Fibroblast of skin of abdomen (primary cell): ENCODE data around the gene MRNIP.

Experiments used
- DNase-seq: peaks from one replicate; pipeline ENCODE4 v3.0.0-alpha.2; 2013

Gene MRNIP

DNA sequence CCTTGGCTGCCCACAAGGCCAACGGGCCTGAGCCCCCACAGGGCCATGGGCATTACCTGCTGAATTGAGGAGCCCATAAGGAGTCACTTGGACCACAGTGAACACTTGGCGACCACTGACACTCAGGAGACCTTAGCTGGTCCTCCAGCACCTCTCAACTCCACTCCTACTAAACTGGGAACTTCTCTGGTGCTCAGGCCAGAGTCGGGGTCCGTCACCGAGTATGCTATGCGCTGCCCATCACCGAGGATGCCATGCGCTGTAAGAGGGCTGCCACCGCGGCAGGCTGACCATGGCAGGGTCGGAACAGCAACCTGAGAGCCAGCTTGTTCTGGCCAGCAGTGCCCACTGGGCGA, 38.5 kb downstream of the MRNIP start:
- DNase-seq = no peak

- DNase-seq = peak; percentile 44
These were observed 39.1 kb downstream of the MRNIP start for GRCh38 chr5:179819296-179820126.

- DNase-seq = peak; percentile 89
These were observed 39.8 kb downstream of the MRNIP start for GRCh38 chr5:179818746-179819295.

DNA sequence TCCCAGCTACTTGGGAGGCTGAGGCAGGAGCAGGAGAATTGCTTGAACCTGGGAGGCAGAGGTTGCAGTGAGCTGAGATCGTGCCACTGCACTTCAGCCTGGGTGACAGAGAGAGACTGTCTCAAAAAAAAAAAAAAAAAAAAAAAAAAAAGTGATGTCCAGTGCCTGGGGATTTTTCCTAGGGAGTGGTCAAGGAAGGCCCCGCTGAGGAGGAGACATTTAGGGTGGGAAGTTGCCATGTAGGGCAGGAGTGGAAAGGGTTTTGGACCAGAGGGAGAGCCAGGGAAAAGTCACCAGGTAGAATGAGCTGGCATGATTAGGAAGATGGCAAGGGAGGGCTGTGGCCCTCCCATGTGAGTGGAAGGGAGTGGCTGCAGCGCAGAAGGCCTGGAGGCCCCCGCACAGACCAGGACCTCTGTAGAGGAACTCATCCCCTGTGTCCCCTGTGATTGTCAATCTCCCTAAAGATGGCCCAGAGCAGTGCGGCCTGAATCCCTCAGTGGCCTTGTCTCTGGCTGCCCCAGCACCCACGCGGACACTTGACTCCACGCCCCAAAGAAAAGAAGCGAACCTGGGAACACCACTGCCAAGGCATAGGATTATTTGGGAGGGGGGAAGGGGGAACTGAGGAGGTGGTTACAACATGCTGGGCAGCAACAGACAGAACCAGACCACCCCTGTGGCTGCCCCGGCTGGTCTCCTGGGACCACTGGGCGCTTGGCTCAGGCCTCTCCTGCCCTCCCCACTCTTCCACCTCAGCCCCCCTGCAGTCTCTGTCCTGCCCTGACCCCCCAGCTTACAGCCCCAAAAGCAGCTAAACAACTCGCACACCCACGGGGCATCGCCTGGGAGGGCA, 40.5 kb downstream of the MRNIP start:
- no peak for DNase-seq

DNA sequence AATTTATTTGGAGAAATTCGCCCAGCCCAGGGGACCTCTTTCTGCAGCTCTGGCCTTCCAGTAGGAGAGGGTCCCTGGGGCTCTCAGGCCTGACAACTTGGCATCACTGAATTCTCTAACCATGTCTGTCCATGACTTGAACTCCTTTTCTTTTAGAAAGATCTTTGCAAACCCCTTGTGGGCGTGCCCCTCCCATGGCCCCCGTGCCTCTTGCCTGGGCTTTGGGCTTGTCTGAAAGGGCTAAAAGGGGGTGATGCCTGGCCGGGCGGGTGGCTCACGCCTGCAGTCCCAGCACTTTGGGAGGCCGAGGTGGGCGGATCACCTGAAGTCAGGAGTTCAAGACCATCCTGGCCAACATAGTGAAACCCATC, 41.2 kb downstream of the MRNIP start:
- no peak for DNase-seq

DNA sequence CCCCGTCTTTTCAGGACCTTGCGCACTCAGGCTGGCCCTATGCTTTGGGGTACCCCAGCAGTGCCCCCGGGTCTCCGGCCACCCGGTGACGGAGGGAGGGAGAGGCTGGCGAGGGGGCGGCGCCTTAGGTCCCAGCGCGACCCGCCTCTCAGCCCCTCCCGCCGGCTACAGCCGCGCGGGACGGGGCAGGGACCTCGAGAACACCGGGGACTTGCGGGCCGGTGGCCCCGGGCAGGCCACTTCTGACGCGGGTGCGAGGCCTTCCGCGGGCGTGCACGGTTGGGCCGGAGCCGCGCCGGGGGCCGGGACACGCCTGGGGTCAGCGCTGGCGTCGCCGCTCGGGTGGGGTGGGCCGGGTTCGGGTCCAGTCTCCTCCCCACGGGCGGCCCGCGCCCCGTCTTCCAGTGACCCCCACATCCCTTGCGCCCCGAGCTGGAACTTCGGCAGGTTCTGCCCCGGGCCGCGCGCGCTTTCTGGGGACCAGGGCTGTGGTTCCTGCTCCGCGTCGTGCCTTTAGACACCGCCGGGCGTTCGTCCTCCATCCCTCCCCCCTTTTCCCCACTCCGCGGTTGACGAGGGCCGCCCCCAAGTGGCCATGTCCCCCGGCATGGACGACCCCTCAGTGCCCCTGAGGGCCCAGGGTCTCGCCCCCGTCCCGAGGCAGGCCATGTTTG, 41.7 kb downstream of the MRNIP start:
- DNase-seq = no peak

GRCh38 chr5:179816401-179816795, 42.2 kb downstream of the MRNIP start:
- no peak for DNase-seq

- no peak for DNase-seq
These were observed 42.9 kb downstream of the MRNIP start for GRCh38 chr5:179815491-179816249.

DNA sequence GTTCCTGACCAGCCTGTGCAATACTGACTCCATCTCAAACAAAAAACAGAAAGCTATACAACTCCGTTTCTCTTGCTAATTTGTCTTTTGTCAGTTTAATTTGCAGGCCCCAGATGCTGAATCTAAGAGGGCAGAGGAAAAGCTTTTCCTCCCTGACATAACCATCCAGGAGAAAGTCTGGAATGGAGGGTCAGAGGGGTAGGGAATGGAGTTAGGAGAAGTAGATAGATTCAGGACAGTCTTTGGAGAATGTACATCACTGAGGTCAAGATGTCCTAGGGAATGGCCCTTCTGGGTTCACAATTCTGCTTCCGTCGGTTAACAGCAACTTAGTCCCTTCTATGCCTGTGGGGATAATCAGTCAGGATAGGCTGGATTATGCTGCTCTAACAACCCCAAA, 44.5 kb downstream of the MRNIP start:
- DNase-seq = no peak

GRCh38 chr5:179812997-179813607, 45.5 kb downstream of the MRNIP start:
- no peak for DNase-seq

- DNase-seq = no peak
These were observed 46.3 kb downstream of the MRNIP start for GRCh38 chr5:179812135-179812825.

DNA sequence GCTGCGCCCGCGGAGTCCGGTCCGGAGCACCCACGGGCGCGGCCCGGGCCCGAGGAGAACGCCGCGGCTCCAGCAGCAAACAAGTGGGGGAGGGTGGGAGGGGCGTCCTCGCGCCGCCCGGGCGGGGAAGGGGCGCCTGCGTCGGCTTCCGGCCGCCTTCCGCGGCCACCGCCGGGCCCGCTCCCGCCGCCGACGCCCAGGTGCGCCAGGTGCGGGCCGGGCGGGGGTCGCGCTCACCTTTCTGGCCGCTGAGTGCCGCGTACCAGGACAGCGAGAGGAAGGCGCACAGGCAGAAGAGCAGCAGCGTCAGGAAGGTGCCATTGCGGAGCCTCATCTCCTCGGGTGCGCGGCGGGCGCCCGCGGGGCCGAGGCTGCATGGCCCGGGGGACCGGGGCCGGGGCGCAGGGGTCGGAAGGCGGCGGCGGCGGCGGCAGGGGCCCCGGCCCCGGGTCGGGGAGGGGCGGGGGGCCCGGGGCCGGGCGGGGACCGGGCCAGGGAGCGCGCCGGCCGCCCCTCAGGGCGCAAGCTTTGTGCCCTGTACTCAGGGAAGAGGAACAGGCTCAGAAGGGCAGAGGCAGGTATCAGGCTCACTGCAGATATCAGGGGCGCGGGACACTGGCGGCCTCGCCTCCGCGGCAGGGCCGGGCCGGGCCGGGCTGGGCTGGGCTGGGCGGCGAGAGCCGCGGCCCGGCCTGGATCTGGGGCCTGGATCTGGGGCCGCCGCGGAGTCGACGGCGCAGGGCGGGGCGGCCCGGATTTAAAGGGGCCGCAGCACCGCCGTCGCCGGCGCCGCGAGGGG, 52.2 kb downstream of the MRNIP start, which contains the start of gene MGAT4B:
Gene MGAT4B, minus strand, starts transcription at position 617 of the 799 bp plus-strand sequence. Its CDS starts 283 bp downstream, at position 334.
- DNase-seq = peak; percentile 73

DNA sequence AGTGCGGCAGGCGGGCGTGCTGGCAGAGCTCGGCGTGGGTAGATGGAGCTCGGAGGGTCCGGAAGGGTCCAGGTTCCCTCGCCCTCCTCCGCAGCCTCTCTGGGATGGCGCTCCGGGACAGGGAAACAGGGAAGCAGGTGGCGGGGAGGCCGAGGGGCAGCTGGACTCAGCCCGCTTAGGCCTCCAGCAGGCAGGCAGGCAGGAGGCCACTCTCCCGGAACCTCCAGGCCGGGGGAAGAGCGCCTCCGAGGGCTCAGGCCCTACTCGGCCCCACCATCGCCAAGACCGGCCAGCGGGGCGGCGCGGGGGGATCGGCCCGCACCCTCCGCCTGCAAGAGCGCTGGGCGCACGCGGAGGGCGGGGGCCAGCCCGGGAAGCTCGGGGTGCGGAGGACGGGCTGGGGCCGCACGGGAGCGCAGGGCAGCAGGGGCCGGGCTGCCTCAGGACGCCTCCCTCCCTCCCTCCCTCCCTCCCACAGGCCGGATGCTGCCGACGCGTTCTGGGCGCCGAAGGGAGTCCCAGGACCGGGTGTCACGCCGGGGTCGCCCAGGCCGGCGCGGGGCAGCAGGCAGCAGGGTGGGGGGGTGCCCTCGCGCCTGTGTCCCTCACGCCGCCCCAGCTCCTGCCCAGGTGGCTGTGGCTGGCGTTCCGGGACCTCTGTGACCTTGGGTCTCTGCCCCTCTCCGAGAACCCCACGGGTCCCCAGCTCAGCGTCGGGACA, 52.9 kb downstream of the MRNIP start:
- peak; percentile 30 for DNase-seq

GRCh38 chr5:179805070-179805528, 53.5 kb downstream of the MRNIP start:
- DNase-seq = no peak

GRCh38 chr5:179804555-179804947, 54.1 kb downstream of the MRNIP start:
- no peak for DNase-seq

- DNase-seq = no peak
These were observed 54.7 kb downstream of the MRNIP start for GRCh38 chr5:179803651-179804554.

- DNase-seq = no peak
These were observed 55.6 kb downstream of the MRNIP start for GRCh38 chr5:179802950-179803562.
